Breast epithelium (tissue), 3 donors: ENCODE data around the gene ANLN.

ENCODE experiments used
- CTCF ChIP-seq, 3 donors: fragments of 450-650 bp; IDR thresholded peaks; one replicate each; pipeline ENCODE4 v1.5.1; 2016 to 2017; ENCODE audit warnings: antibody characterized with exemption in 3 of 3, mild to moderate bottlenecking in 3 of 3, moderate library complexity in 3 of 3
- POLR2A ChIP-seq: fragments of 450-650 bp; IDR thresholded peaks from one replicate; pipeline ENCODE4 v1.6.1; 2016; ENCODE audit warnings: antibody characterized with exemption, mild to moderate bottlenecking, moderate library complexity
- POLR2AphosphoS5 ChIP-seq, 3 donors: sonication (generic); formaldehyde crosslinking; IDR thresholded peaks; one replicate each; pipeline ENCODE4 v1.6.1; 2017; ENCODE audit warnings: antibody characterized with exemption in 3 of 3

GRCh38 chr7:36367561-36368077, 22.0 kb upstream of the ANLN start:
- TF ChIP-seq CTCF (IDR thresholded peaks at IDR 0.05): no peak
- TF ChIP-seq POLR2A: no peak
- TF ChIP-seq POLR2AphosphoS5 (IDR thresholded peaks at IDR 0.05): no peak
